Measurements from ENCODE around the gene COL8A1.
"Not testable (repeated sequence)": the region's sequence is repeated elsewhere in the genome, so short reads cannot be mapped to it uniquely, and the experiment has no call there.

COL8A1 gene

DNA sequence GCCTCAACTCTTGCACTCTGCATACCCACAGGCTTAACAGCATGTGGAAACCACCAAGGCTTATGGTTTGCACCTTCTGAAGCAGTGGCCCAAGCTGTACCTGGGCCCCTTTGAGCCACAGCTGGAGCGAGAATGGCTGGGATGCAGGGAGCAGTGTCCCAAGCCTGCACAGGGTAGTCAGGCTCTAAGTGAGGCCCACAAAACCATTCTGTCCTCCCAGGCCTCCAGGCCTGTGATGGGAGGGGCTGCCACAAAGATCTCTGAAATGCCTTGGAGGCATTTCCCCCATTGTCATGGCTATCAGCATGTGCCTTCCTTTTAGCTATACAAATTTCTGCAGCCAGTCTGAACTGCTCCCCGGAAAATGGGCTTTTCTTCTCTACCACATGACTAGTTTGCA lies 166.8 kb downstream of the COL8A1 start:
- DNase-seq (ENCODE audit: low read depth in 2 of 2), result no peak

DNA sequence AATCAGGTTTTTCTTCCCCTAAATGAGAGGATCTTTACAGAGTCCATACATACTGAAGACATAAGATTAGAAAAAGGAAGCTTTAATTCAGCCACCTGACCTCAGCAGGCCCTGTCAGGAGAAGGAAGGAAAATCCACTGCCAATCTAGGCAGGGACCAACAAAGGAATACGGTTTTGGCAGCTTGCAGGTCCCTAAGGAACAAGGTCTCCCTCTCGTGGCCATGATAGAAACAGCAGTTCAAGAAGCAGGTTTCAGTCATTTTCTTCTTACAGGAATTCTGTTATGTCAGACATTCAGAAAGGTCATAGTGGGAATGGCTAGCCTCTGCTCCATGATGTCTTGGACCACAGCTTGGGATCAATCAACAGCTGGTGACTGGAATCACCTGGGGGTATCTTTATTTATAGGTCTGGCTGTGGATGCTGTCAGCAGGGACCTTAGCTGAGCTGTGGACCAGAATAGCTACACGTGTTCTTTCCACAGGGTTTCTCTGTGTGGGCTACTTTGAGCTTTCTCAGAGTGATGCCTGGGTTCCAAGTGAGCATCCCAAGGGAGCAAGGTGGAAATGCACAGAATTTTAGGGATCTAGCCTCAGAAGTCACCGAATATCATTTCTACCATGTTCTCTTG lies 169.9 kb downstream of the COL8A1 start:
- DNase-seq (ENCODE audit: low read depth in 2 of 2), result peak; percentile 16 to 18

DNA sequence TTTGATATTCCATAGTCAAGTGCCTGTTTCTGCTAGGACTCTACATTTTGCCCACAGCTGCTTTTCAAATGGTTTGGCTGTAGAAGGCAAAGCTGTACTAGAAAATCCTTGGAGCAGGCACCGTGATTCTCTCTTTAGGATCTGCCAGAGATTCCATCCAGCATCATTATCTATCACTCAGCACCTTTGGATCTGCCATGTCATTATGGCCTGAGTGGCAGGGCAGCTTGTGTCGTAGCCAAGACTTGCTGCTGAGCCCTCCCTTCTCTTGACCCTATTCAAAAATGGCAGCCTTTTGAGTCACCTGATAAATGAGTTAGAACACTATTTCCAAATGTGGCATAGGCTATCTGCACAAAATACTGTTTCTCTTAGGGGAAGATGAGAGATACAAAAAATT lies 171.2 kb downstream of the COL8A1 start:
- DNase-seq (ENCODE audit: low read depth in 2 of 2), result no peak

DNA sequence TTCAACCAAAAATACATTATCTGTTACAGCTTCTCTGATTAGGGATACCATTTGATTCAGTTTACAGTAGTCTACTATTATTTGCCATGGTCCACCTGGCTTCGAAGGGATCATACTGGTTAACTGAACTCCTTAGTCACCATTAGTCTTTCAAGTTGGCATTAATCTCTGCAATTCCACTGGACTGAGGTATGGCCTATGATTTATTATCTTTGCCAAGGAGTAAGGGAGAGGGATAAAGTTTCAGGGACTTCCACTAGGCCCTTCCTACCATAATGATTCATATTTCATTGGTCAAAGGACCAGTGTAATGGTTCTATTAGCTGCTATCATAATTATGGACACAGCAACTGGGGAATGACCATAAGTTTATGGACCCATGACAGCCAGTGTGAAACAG lies 172.0 kb downstream of the COL8A1 start:
- no peak for DNase-seq (ENCODE audit: low read depth in 2 of 2)

DNA sequence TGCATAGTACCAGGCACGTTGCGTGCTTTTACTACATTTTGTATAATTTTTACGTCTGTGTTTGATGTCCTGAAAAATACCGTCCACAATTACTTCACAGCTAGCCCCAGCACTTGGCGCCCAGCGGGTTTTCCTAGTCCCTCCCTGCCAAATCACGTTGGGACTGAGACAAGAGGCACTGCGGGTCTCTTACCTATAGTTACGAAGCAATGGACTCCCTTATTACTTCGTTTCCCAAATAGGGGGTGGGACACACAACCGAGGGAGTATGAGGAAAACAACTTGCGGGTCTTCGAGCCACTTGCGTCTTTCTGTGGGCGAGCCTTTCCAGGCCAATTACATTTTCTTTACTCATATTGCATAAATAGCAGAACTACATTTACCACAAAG lies 178.6 kb downstream of the COL8A1 start:
- no peak for DNase-seq (ENCODE audit: low read depth in 2 of 2)

DNA sequence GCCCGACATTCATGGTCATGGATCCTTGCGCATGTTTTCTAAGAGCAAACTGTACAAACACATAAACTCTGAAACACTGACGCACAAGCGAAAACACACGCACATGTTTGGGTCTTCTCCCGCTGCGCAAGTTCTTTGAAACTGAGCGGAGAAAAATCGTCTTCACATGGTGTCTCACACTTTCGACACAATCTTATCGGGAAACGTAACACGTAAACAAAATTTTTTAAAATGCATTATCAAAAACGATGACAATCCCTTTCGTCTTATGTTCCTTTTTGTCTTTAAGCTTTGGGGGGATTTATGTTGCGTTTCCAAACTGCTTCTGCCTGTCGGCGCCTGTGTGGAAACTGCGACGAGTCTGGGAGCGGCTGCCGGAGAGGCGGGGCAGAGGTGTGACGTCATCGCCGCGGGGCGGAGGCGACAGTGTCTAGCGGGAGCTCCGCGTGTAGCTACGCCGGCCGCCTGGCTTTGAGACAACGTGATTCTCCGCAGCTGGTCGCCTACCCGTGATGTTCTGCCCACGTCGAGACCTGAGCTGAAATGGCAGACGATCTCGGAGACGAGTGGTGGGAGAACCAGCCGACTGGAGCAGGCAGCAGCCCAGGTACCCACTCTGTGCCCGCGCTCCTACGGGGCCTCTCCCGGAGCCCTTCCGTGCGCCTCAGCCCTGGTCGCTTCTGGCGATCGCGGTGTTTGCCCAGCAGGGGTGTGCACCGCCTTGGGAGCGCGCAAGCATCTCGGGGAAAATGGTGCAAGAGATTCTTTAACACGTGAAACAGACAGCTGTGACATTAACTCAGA lies 179.2 kb downstream of the COL8A1 start, which contains the start of gene CMSS1:
CMSS1 (plus strand) TSS at position 426 of the 804 bp plus-strand sequence.
- DNase-seq (ENCODE audit: low read depth in 2 of 2), result peak; percentile 93 to 94

DNA sequence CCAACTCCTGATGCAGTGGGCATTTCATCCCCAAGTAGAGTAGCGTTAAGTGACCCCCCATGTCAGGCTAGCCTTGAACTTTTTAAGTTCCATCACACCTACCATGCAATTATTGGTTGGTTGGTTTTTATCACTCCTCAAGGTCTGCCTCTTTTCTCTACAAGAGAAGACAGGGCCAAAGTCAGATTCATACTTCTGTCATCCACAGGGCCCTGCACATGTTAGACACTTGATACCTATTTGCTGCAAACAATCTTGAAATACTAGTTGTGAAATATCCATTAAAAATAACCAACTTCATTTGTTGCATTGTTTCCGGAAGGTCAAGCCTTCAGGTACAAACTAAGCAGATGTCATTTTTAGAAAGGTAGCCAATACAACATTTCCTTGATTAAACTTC lies 180.4 kb downstream of the COL8A1 start:
- DNase-seq (ENCODE audit: low read depth in 2 of 2), result no peak

DNA sequence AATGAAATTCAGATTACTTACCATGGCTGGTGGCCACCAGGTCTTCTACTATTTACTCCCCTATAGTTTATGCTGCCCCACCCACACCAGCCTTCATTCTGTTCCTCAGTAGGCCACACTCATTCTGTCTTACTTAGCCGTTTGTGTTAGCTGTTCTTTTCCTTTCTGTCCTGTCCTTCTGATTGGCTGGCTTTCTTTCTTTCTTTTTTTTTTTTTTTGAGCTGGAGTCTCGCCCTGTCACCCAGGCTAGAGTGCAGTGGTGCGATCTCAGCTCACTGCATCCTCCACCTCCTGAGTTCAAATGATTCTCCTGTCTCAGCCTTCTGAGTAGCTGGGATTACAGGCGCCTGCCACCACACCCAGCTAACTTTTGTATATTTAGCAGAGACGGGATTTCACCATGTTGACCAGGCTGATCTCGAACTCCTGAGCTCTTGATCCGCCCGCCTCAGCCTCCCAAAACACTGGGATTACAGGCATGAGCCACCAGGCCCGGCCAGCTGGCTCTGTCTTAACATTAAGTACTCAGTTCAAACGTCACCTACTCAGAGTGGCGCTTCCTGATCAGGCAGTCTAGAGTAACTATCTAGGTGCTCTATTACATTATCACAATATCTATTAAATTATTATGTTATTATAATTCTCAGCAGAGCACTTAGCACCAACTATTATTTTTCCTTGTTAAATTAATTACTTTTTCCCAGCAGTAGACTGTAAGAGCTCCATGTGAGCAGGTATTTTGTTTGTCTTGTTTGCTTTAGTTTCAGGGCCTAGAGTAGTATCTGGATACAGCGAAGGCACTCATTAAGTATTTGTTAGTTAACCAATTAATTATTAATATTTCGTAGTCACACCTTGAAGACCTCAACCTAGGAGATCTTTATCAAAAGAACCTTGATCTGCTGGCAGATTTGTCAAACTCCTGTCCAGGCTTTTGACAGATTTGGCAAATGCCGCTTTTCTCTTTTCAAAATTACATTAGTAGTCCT lies 185.6 kb downstream of the COL8A1 start:
- DNase-seq (ENCODE audit: low read depth in 2 of 2), result no peak

DNA sequence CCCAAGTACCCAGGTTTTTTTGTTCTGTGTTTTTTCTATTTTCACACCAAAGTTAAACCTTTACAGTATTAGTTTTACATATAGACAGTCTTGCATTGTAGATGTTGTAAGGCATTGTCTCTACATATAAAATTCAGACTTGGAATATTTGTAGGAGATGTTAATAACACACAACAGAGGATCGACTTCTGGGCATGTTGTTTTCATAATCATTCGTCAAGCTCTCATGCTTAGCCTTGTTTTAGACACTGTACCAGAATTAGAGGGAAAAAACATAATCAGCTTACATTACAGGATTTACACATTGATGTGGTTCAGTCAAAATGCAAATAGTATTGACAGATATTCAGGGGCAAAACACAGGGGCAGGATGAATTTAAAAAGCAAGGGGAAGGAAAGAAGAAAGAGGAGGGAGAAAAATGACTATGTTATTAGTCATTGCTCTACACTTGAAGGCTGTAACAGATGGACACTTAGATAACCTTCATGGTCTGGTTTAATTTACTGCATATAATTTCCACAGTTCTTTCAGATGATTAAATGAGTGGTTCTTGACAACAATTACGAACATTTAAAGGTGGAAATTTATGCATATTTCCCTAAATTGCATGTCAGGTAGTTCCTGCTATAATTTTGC lies 186.7 kb downstream of the COL8A1 start:
- DNase-seq (ENCODE audit: low read depth in 2 of 2), result no peak

DNA sequence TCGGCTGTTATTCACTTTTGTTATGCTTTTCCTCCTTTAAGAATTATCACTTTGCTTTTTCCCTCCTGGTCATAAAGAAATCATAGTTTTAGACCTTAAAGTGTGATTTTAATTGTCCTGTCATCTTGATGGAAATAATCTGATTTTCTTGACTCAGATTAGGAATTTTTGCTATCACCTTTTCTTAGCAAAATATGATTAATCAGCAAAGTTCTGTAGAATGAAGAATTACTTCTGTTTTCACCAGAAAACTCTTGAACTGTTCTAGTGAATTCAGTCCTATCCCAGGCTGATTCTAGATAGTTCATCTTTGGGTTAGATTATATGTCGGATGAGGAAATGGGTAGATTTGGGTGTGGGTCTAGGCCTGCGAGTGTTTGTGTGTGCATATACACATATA lies 191.4 kb downstream of the COL8A1 start:
- no peak for DNase-seq (ENCODE audit: low read depth in 2 of 2)

DNA sequence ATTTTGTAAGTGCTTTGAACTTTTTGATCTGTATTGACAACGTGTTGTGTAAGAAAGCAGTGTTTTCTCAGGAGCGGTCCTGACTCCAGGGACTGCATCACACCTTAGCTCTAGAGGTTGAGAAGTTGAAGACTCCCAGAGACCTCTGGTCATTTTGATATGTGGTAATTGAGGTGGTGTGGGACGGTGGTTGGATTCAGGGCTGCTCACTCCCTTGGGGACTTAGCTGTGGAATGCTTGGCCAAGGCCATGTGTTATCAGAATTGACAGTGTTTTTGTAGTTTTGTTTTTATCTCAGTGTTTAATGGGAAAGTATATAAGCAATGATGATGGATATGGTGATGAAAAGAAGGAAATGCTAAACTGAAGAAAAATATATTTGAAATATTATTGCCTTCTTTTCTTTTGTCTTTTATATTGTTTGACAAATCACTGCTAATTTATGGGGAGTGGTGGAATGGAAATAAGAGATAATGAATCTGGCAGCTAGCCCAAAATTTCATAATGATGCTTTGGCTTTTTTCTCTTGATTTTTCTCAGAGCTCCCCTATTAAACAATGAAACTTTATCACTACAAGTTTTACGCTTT lies 195.3 kb downstream of the COL8A1 start:
- DNase-seq (ENCODE audit: low read depth in 2 of 2), result no peak

DNA sequence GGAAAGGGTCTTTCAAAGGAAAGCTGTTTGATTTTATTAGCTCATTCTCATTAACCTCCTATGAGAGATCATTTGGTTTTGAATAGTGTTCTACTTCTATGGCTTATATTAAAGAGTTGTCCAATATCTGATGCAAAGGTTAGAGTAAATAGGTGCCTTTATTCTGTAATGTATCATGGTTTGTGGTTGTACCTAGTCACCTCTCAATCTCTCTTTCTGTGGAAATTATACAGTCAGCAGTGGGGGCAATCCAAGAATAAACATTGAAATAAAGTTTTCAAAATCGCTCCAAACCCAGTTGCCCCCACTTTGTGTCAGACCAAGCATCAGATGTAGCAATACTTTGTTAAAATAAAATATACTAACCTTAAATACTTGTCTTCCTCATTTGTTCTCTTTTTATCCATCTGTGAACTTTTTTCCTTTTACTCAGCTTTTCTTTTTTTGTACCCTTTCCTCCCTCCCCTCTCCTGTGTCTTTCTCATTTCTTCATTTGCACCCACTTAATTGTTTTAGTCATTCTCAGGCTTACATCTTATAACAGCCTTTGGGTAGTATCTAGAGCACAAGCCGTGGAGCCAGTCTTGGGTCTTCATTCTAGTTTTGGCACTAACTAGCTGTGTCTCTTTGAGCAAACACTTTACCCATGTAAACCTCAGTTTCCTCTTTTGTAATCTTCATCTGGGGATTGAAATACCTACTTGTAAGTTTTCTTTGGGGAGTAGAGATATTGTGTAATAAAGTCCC lies 196.0 kb downstream of the COL8A1 start:
- DNase-seq (ENCODE audit: low read depth in 2 of 2), result no peak

DNA sequence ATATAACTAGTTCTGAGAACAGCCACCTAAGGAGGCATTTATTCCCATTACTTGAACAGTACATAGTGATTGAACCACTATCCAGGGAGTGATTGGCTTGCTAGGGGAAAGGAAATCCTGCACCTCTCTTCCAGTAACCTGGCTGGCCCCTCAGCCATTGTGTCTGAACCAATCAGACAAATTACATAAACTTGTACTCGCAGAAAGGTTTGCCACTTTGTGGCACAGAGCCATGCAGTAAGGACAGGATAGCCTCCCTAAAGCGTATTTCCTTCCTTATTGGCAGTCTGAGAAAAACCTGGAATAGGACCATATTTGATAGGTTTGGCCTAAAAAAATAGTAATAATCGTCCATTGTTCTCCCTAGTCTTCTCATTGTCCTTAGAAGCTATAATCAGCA lies 198.3 kb downstream of the COL8A1 start:
- DNase-seq (ENCODE audit: low read depth in 2 of 2), result no peak

DNA sequence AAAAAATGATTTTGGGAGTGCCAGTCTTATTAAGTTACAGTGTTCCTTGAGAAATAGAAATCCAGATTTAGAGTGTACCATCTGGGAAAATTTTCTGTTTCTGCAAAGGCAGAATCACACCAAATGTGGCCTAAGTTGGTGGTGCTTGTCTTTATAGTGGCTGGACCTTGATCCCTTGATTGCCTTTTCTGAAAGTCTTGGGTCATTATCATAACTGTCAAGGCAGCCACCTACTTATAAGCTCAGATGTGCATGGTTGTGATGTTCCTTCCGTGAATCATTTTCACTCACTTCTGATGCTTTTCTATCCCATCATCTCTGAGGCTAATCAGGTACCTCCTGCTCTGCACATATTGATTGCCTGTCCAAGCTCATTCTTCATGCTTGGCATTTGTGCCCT lies 199.3 kb downstream of the COL8A1 start:
- DNase-seq (ENCODE audit: low read depth in 2 of 2), result no peak

DNA sequence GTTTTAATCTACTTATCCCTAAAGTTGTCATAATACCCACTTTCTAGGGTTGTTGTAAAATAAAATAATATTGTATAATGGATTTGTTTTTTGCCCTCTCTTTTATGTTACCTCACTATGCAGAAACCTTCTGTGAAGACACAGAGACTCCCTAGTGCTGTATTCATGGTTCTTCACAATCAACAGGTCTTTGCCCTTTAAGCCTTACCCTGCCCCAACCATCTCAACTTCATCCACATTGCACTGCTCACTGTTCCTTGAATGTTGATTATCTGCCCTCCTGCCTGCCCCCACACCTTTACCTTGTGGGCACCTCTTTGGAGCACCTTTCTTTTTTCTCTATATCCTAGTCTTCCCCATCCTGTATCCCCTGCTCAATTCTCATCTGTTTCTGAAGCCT lies 200.4 kb downstream of the COL8A1 start:
- no peak for DNase-seq (ENCODE audit: low read depth in 2 of 2)

DNA sequence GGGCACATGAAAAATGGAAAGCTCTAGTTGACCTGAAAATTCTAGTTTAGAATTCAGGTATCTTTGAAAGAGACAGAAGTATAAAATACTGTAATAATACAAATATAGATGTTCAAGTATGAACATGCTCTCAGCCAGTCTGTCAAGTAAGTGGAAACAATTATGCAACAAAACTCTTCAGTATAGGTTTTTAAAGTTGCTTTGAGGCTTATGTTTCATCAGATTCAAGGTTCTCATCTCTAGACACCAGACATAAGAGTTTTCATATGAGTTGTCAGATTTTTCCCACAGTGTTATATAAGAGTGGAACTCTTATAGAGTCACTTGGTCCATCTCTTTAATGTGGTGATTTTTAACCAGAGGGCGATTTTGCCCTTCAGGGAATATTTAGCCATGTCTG lies 201.2 kb downstream of the COL8A1 start:
- DNase-seq (ENCODE audit: low read depth in 2 of 2), result no peak

DNA sequence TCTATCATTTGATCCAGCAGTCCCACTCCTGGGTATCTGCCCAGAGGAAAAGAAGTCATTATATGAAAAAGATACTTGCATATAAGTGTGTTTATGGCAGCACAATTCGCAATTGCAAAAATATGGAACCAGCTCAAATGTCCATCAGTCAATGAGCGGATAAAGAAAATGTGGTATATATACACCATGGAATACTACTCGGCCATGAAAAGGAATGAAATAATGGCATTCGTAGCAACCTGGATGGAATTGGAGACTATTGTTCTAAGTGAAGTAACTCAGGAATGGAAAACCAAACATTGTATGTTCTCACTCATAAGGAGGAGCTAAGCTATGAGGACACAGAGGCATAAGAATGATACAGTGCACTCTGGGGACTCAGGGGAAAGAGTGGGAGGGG lies 203.6 kb downstream of the COL8A1 start:
- not testable (repeated sequence) for DNase-seq (ENCODE audit: low read depth in 2 of 2)

DNA sequence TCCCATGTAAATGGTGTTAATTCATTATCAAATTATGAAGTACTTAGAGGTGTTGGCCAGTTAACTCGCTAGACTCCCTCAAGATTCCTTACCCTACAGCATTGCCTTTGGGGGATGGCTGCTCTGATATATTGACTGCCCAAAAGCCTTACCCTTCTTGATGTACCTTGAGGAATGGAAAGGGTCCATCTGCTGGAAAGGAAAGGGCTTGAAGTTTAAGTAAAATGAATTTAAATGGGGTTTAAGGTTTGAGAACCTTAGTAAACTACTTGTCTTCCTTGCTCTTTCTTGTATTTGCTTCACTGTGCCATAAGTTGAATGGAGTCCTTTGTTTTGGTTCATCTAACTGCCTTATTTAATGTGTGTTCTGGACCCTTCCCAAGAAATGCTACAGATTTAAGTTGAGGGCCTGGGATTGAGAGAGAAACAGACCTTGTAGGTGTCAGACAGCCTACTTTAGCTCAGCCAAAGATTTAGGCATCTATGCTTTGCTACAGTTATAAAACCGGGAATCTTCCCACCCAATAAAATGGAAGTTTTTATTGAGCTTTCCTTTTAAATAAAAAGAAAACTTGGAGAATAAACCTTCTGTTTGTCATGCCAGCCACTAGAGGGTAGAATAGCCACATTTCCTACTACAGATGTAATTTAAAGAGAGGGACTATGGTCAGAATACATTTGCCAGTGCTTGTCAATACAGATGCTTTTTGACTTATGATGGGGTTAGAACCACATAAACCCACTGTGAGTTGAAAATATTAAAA lies 204.6 kb downstream of the COL8A1 start:
- DNase-seq (ENCODE audit: low read depth in 2 of 2), result no peak

DNA sequence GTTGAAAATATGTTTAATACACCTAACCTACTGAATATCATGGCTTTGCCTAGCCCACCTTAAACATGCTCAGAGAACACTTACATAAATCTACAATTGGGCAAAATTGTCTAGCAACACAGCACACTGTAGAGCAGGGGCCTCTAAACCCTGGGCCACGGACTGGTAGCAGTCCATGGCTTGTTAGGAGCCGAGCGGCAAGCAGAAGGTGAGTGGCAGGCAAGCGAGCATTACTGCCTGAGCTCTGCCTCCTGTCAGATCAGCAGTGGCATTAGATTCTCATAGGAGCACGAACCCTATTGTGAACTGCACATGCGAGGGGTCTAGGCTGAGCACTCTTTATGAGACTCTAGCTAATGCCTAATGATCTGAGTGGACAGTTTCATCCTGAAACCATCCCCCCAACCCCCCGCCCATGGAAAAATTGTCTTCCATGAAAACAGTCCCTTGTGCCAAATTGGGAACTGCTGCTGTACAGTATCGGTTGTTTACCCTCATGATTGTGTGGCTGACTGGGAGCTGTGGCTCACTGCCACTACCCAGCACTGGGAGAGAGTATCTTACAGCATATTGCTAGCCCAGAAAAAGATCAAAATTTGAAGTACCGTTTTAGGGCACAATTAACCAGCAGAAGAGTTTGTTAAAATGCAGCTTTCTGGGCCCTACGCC lies 205.3 kb downstream of the COL8A1 start:
- DNase-seq (ENCODE audit: low read depth in 2 of 2), result no peak
